Activated naive CD4-positive, alpha-beta T cell treated with anti-CD3 and anti-CD28 coated beads, Interleukin-2, amount 50 U/mL, for 72 hours (primary cell): ENCODE results near the gene ACAD10. TPM values are rescaled to one million over a fixed set of nuclear protein-coding genes. Genes with fewer than 3 reads are reported as not detected.
A peak's percentile ranks its signal among the peaks of the same experiment; 100 is the strongest.
"Not testable (repeated sequence)": the region's sequence is repeated elsewhere in the genome, so short reads cannot be mapped to it uniquely, and the experiment has no call there.

Experiments
- ATAC-seq, 2 donors: fragments of 150-1000 bp; cut with Tn5 transposase; 2 replicates each; pipeline ENCODE4 v1.10.0; 2021; ENCODE audit warnings: mild to moderate bottlenecking in 2 of 2, moderate library complexity in 2 of 2
- DNase-seq, 2 donors: peaks; one replicate each; pipeline ENCODE4 v3.0.0; 2021 to 2022; ENCODE audit warnings: low spot score in 2 of 2
- H3K27ac Mint-ChIP-seq, 2 donors: one replicate each; pipeline ENCODE4 v1.8.0; 2022; ENCODE audit warnings: mild to moderate bottlenecking in 2 of 2, mixed read lengths in 2 of 2
- H3K36me3 Mint-ChIP-seq, 2 donors: one replicate each; pipeline ENCODE4 v1.8.0; 2022; ENCODE audit warnings: mixed read lengths in 2 of 2
- H3K9me3 Mint-ChIP-seq, 2 donors: one replicate each; pipeline ENCODE4 v1.8.0; 2022; ENCODE audit warnings: mixed read lengths in 2 of 2
- total RNA-seq, 2 donors: library from RNA; stranded (reverse); gene quantifications; one replicate each; pipeline ENCODE4 v1.2.3, GENCODE V29; 2022

ACAD10 gene
- total RNA-seq, 2 donors from 2014 or later = 23.3 to 31.4 TPM

GRCh38 chr12:111677186-111677585 is 8.7 kb upstream of the ACAD10 start:
- Mint-ChIP-seq H3K9me3 (no peaks in the 10 kb centered on the region), H3K27ac (no peak overlapping the region), H3K36me3 (no peaks in the 10 kb centered on the region)
- ATAC-seq = no peak
- no peak for DNase-seq

GRCh38 chr12:111684485-111685198 is 1.2 kb upstream of the ACAD10 start:
- Mint-ChIP-seq H3K27ac (peak overlapping the region; percentile 99 to 100), H3K36me3 (peaks cover 14 to 17% of the 10 kb centered on the region in 2 donors)
- H3K9me3 Mint-ChIP-seq, DNase-seq, ATAC-seq: not testable (repeated sequence)

DNA sequence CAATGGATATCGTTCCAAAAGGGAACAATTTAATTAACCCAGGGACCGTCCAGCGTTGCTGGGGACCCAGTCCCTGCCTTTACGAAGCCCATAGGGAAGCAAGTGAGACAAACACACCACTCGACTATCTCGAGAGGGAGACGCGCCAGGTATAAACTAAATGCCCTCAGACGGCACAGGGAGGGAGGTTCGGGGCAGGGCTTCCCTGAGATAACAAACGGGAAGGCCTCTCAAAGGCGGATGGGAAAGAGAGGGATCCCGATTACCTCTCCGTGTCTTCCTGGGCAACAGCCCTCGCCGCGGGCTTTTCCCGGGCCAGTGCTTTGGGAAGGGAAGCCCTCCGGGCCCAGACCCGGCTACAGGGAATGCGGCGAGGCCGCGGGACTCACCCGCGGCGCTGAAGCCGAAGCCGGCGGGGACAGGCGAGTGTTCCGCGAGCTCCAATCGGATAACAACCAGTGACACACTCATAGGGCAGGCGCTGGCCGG is 487 bp upstream of the ACAD10 start:
- H3K9me3 Mint-ChIP-seq = no peaks in the 10 kb centered on the region
- no peak for DNase-seq
- peak overlapping the region; percentile 99 to 100 for H3K27ac Mint-ChIP-seq
- peaks cover 14 to 17% of the 10 kb centered on the region in 2 donors for H3K36me3 Mint-ChIP-seq
- peak; percentile 3 to 7 for ATAC-seq

GRCh38 chr12:111686574-111687105 is 787 bp downstream of the ACAD10 start:
- Mint-ChIP-seq H3K36me3 (peaks cover 14 to 17% of the 10 kb centered on the region in 2 donors), H3K9me3 (no peaks in the 10 kb centered on the region)

DNA sequence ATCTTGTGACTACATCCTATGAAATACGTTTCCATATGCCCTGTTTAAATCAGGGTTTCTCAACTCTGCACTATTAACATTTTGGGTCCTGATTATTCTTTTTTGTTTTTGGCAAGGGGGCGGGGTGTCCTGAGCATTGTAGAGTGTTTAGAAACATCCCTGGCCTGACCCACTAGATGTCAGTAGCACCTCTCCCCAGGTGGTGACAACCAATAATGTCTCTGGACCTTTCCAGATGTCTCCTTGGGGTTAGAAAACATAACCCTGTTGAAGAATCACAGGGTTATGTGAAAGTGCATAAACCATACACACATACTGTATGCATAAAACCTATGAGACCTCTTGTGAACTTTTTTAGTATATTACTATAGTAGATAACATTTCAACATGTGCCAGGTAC is 1.4 kb downstream of the ACAD10 start:
- Mint-ChIP-seq H3K27ac (peak overlapping the region in 1 of 2 donors; percentile 99), H3K36me3 (peaks cover 14 to 17% of the 10 kb centered on the region in 2 donors), H3K9me3 (no peaks in the 10 kb centered on the region)
- DNase-seq (no peak), ATAC-seq (no peak)

More at GRCh38 chr12:111686574-111687105, 787 bp downstream of the ACAD10 start:
- H3K27ac Mint-ChIP-seq = peak overlapping the region; percentile 97 to 99
- ATAC-seq (no peak), DNase-seq (no peak)

GRCh38 chr12:111687952-111688351 is 2.1 kb downstream of the ACAD10 start:
- peak overlapping the region in 1 of 2 donors; percentile 13 for H3K27ac Mint-ChIP-seq
- H3K36me3 Mint-ChIP-seq = peaks cover 14 to 17% of the 10 kb centered on the region in 2 donors
- H3K9me3 Mint-ChIP-seq = no peaks in the 10 kb centered on the region
- ATAC-seq (no peak), DNase-seq (no peak)

DNA sequence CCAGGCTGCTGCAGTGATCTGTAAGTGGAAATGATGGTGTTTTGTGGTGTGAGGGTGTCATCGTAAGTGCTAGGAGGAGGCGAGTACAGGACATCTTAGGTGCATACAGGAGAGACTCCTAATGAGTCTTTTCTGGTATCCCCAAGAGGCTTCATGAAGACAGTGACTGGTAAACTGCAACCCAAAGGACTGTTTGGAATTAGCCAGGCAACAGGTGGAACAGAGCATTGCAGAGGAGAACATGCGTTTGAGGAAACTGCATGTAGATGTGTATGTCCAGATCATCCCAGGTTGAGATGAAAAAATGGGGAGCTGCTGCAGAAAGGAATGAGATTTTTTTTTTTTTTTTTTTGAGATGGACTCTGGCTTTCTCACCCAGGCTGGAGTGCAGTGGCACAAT is 5.4 kb downstream of the ACAD10 start:
- Mint-ChIP-seq H3K27ac (no peak overlapping the region), H3K36me3 (peaks cover 6 to 22% of the 10 kb centered on the region in 2 donors), H3K9me3 (no peaks in the 10 kb centered on the region)
- ATAC-seq (no peak), DNase-seq (no peak)

DNA sequence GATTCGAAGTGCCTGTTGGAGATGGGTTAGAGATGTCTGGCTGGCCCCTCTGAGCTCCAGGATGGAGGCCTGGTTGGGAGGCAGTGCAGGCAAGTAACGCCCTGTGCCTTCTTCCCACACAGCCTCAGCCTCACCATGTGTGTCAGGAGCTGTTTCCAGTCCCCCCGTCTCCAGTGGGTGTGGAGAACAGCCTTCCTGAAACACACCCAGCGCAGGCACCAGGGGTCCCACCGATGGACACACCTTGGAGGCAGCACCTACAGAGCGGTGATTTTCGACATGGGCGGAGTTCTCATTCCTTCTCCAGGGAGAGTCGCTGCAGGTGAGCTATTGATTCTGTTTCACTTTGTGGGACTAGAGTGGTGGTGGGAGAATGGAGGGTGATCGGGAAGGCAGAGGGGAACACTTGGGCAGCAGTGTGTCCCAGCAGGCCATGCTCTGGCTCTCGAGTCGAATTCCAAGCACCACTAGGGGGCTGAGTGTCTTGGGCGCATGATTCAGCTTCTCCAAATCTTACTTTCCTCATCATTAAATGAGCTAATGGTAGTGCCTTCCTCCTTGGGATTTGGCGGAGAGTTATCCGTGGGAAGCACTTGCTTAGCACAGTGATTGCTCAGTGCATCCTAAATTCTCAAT is 6.8 kb downstream of the ACAD10 start:
- Mint-ChIP-seq H3K9me3 (no peaks in the 10 kb centered on the region), H3K36me3 (peaks cover 0 to 16% of the 10 kb centered on the region in 2 donors), H3K27ac (peak overlapping the region in 1 of 2 donors; percentile 29)
- DNase-seq (no peak), ATAC-seq (no peak)

DNA sequence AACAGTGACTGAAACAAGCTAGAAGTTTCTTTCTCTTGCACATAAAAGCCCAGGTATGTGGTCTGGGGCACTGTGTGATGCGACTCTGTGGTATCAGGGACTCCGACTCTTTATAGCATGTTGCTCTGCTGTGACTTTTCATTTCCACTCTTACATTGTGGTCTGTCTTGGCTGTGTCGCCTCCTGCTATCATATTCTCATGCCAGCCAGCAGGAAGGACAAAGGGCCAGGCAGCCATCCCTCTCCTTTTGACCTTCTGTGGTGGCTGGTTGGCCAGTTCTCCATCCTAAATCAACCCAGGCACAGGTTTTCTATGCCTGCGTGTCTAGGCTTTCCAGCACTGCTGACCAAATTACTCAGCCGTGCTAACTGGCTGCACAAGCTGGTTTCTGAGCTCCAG is 8.0 kb downstream of the ACAD10 start:
- peaks cover 0 to 16% of the 10 kb centered on the region in 2 donors for H3K36me3 Mint-ChIP-seq
- no peak for DNase-seq
- no peak for ATAC-seq
- H3K9me3 Mint-ChIP-seq = no peaks in the 10 kb centered on the region
- no peak overlapping the region for H3K27ac Mint-ChIP-seq

GRCh38 chr12:111699962-111700361 is 14.1 kb downstream of the ACAD10 start:
- H3K9me3 Mint-ChIP-seq = no peaks in the 10 kb centered on the region
- H3K27ac Mint-ChIP-seq = no peak overlapping the region
- DNase-seq (no peak), ATAC-seq (no peak)
- H3K36me3 Mint-ChIP-seq = peaks cover 6 to 7% of the 10 kb centered on the region in 2 donors

DNA sequence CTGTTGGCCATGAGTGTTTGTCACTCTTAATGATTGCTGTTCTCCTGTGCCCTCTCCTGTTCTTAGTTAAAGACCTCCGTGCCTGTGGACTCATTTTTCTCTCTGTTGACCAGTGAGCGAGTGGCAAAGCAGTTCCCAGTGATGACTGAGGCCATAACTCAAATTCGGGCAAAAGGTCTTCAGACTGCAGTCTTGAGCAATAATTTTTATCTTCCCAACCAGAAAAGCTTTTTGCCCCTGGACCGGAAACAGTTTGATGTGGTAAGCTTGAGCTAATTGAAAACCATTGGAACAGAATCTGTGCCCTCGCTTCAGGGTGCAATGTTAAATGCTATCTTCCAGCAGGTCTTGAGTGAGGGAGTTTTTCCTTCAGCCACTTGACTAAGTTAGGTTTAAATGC is 19.8 kb downstream of the ACAD10 start:
- Mint-ChIP-seq H3K36me3 (peaks cover 0 to 7% of the 10 kb centered on the region in 2 donors), H3K9me3 (no peaks in the 10 kb centered on the region), H3K27ac (no peak overlapping the region)
- DNase-seq (no peak), ATAC-seq (no peak)

- no peak for ATAC-seq
- no peak overlapping the region for H3K27ac Mint-ChIP-seq
- no peak for DNase-seq
- peaks cover 0 to 7% of the 10 kb centered on the region in 2 donors for H3K36me3 Mint-ChIP-seq
- H3K9me3 Mint-ChIP-seq = no peaks in the 10 kb centered on the region
Observed at GRCh38 chr12:111706145-111706544, 20.3 kb downstream of the ACAD10 start.

DNA sequence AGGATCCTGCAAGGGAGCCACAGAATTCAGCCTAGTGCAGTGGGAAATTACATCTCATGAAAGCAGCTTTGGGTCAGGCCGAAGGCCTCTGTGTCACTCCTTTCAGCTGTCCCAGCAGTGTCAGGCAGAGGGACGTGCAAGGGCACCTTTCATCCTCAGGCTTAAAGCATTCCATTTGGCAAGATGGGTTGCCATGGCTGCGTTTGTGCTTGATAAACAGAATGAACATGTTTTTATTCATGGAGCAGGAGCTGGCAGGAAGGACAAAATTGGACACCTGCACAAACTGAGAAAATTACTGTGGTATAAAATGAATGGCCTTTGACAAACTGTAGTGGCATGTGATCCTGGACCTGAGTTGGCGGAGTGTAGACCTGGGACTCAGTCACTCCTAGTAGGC is 29.4 kb downstream of the ACAD10 start:
- no peak overlapping the region for H3K27ac Mint-ChIP-seq
- H3K36me3 Mint-ChIP-seq = no peaks in the 10 kb centered on the region
- DNase-seq (no peak), ATAC-seq (no peak)
- no peaks in the 10 kb centered on the region for H3K9me3 Mint-ChIP-seq

GRCh38 chr12:111719316-111719715 is 33.5 kb downstream of the ACAD10 start:
- not testable (repeated sequence) for H3K36me3 Mint-ChIP-seq, DNase-seq, ATAC-seq, H3K9me3 Mint-ChIP-seq, H3K27ac Mint-ChIP-seq

GRCh38 chr12:111720457-111720856 is 34.6 kb downstream of the ACAD10 start:
- H3K27ac Mint-ChIP-seq = no peak overlapping the region

DNA sequence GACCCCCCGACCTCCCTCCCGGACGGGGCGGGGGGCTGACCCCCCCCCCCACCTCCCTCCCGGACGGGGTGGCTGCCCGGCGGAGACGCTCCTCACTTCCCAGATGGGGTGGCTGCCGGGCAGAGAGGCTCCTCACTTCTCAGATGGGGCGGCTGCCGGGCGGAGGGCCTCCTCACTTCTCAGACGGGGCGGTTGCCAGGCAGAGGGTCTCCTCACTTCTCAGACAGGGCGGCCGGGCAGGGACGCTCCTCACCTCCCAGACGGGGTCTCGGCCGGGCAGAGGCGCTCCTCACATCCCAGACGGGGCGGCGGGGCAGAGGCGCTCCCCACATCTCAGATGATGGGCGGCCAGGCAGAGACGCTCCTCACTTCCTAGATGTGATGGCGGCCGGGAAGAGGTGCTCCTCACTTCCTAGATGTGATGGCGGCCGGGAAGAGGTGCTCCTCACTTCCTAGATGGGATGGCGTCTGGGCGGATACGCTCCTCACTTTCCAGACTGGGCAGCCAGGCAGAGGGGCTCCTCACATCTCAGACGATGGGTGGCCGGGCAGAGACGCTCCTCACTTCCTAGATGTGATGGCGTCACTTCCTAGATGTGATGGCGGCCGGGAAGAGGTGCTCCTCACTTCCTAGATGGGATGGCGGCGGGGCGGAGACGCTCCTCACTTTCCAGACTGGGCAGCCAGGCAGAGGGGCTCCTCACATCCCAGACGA is 38.0 kb downstream of the ACAD10 start:
- H3K36me3 Mint-ChIP-seq, H3K9me3 Mint-ChIP-seq, DNase-seq, H3K27ac Mint-ChIP-seq, ATAC-seq: not testable (repeated sequence)

More at GRCh38 chr12:111720457-111720856, 34.6 kb downstream of the ACAD10 start:
- no peaks in the 10 kb centered on the region for H3K9me3 Mint-ChIP-seq
- ATAC-seq (no peak), DNase-seq (no peak)
- H3K36me3 Mint-ChIP-seq = no peaks in the 10 kb centered on the region

GRCh38 chr12:111728795-111729194 is 42.9 kb downstream of the ACAD10 start:
- DNase-seq (no peak), ATAC-seq (no peak)
- no peaks in the 10 kb centered on the region for H3K36me3 Mint-ChIP-seq

More at GRCh38 chr12:111728795-111729194, 42.9 kb downstream of the ACAD10 start:
- Mint-ChIP-seq H3K27ac (no peak overlapping the region), H3K9me3 (no peaks in the 10 kb centered on the region)
